PC-3 (cell line): ENCODE measurements around the gene GRIP1. TPM values are rescaled to one million over a fixed set of nuclear protein-coding genes. Genes with fewer than 3 reads are reported as not detected.

Experiments used
- ATAC-seq: fragments of 200-7000 bp; cut with Tn5 transposase; 2 replicates; pipeline ENCODE4 v1.9.1; 2020; ENCODE audit warnings: mild to moderate bottlenecking, moderate library complexity
- BruUV-seq: library from RNA; stranded (reverse); fragments of 400-500 nt; replicated peaks from 2 replicates; lab custom pipeline; 2021; lab: Mats Ljungman, UMichigan
- CTCF ChIA-PET: fragments of 300-600 bp; sonication (Branson Sonifier 250); formaldehyde crosslinking; loops from one replicate; lab custom pipeline; 2022; ENCODE audit warnings: antibody characterized with exemption; lab: Charles Lee
- POLR2A ChIA-PET: fragments of 300-600 bp; sonication (Branson Sonifier 250); formaldehyde crosslinking; loops from one replicate; lab custom pipeline; 2022; ENCODE audit warnings: antibody characterized with exemption; ENCODE audit not compliant: unreplicated experiment; lab: Charles Lee
- DNase-seq: peaks from one replicate; pipeline ENCODE4 v3.0.0-alpha.2; 2015
- H2AFZ ChIP-seq: fragments of 300-600 bp; sonication (generic); 2 replicates; pipeline ENCODE4 v1.6.0; 2016; ENCODE audit warnings: antibody characterized with exemption, low read length
- H3F3A ChIP-seq: fragments of 300-600 bp; sonication (generic); one replicate; pipeline ENCODE4 v1.6.0; 2017; ENCODE audit warnings: antibody characterized with exemption, low read length, control low read depth, mild to moderate bottlenecking; ENCODE audit not compliant: unreplicated experiment
- H3K27ac ChIP-seq: fragments of 300-600 bp; sonication (generic); 2 replicates; pipeline ENCODE4 v1.5.1; 2016; ENCODE audit warnings: mild to moderate bottlenecking, low read length
- H3K27me3 ChIP-seq: fragments of 300-600 bp; sonication (generic); 2 replicates; pipeline ENCODE4 v1.6.1; 2016; ENCODE audit warnings: low read length, mixed read lengths
- H3K36me3 ChIP-seq: fragments of 300-600 bp; sonication (generic); 2 replicates; pipeline ENCODE4 v1.6.1; 2016; ENCODE audit warnings: low read depth, mixed run types, low read length, mixed read lengths
- H3K4me1 ChIP-seq: fragments of 300-600 bp; sonication (generic); 2 replicates; pipeline ENCODE4 v1.5.1; 2016; ENCODE audit warnings: low read length; ENCODE audit not compliant: insufficient read depth
- H3K4me2 ChIP-seq: fragments of 300-600 bp; sonication (generic); 2 replicates; pipeline ENCODE4 v1.6.0; 2016; ENCODE audit warnings: low read length
- H3K4me3 ChIP-seq: fragments of 300-600 bp; sonication (generic); 2 replicates; pipeline ENCODE4 v1.5.1; 2016; ENCODE audit warnings: mild to moderate bottlenecking, low read length, mixed read lengths
- H3K79me2 ChIP-seq: fragments of 300-600 bp; sonication (generic); 2 replicates; pipeline ENCODE4 v1.6.1; 2017; ENCODE audit warnings: low read length, mixed read lengths
- H3K9ac ChIP-seq: fragments of 300-600 bp; sonication (generic); 2 replicates; pipeline ENCODE4 v1.6.0; 2016; ENCODE audit warnings: mild to moderate bottlenecking, low read length
- H3K9me2 ChIP-seq: fragments of 300-600 bp; sonication (generic); replicated peaks from 2 replicates; pipeline ENCODE4 v1.6.1; 2016; ENCODE audit warnings: mixed run types, low read length, mixed read lengths
- H3K9me3 ChIP-seq: fragments of 300-600 bp; sonication (generic); 2 replicates; pipeline ENCODE4 v1.6.1; 2016; ENCODE audit warnings: low read length, mixed read lengths
- H4K20me1 ChIP-seq: fragments of 300-600 bp; sonication (generic); 2 replicates; pipeline ENCODE4 v1.6.1; 2016; ENCODE audit warnings: low read length, mixed read lengths
- EZH2 ChIP-seq: fragments of 300-600 bp; sonication (generic); IDR thresholded peaks from one replicate; pipeline ENCODE4 v1.6.1; 2017; ENCODE audit warnings: antibody characterized with exemption, mild to moderate bottlenecking, low read length; ENCODE audit not compliant: unreplicated experiment
- intact Hi-C: fragments of 100-400 bp; cut with micrococcal nuclease; formaldehyde crosslinking; loops from 2 replicates; pipeline ENCODE4 v1.9.0; 2023
- total RNA-seq: library from RNA; depleted of rRNA; stranded (reverse); fragments of >200 nt; gene quantifications from 2 replicates; pipeline ENCODE4 v1.2.3, GENCODE V29; 2014
- TF ChIP-seq, protein P1 (sequence below): fragments of 300-600 bp; sonication (generic); conservative IDR thresholded peaks from 2 replicates; pipeline ENCODE4 v1.5.1; 2017; ENCODE audit warnings: antibody characterized with exemption, low read depth, mild to moderate bottlenecking, low read length

GRIP1 gene
- total RNA-seq, 1 experiment from 2014 or later: 2.0 TPM

DNA sequence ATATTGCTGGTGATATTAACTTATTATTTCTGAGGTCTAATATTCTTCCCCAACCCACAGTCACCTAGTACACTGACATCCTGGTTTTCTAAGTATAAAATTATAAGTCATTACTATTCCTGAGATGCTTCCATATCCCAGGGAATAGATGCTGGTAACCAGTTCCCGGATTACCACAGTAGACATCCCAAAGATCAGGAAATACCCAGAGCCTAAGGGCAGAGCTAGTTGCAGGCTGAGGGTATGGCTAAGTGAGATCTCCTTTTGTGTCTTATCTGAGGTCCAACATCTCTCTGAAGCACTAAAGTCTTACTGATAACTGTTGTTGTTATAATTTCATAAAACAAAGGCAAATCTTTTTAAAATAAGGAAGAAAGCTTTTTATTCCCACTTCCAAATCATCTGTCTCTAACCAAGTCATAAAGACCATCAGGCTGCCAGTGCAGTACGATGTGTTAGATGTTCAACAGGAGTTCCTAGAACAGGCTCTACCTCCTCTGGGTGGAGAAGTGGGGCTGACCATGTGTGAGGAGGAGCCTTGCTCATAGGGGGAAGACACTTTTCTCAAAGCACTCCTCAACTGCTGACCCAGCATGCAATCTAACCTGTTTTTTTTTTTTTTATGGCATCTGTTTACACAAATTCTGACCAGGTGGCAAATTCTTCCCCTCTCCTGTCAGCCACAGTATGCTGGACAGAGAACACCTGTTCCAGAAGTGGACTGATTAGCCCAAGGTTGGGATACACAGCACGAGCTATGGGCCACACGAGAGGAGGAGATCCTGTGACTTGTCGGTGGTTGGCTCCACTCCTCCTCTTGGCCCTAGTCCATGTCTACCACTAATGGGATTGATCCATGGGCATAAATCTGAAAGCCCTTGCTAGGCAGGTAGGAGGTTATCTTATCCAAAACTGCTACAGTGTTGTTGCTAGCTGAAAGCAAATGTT lies 16.1 kb upstream of the GRIP1 start:
- no peak overlapping the region for H3K27ac ChIP-seq
- no peaks in the 10 kb centered on the region for H4K20me1 ChIP-seq
- no peak overlapping the region for H3K4me2 ChIP-seq
- ChIA-PET CTCF (interaction anchor here (0.5 to 0.8 kb wide), 4 partner anchors 14 to 343 kb away, joined by 3 to 5 read pairs (median 3); no protein-coding TSS in a partner anchor), POLR2A (no interaction called here)
- no peaks in the 10 kb centered on the region for H3K9me3 ChIP-seq
- H3K79me2 ChIP-seq: no peaks in the 10 kb centered on the region
- H3K27me3 ChIP-seq: peaks cover 7% of the 10 kb centered on the region; the same call in 1 of the 2 replicates
- no peak overlapping the region for H3K4me3 ChIP-seq
- no peaks in the 10 kb centered on the region for H3K36me3 ChIP-seq
- no peaks in the 10 kb centered on the region for H3K9me2 ChIP-seq
- H3K4me1 ChIP-seq: no peaks in the 10 kb centered on the region
- intact Hi-C loops: loop anchor here (1.0 to 10.0 kb wide), 4 partner anchors 270 to 550 kb away; no protein-coding TSS in a partner anchor
- TF ChIP-seq EZH2: no peak
- TF ChIP-seq, protein P1, sequence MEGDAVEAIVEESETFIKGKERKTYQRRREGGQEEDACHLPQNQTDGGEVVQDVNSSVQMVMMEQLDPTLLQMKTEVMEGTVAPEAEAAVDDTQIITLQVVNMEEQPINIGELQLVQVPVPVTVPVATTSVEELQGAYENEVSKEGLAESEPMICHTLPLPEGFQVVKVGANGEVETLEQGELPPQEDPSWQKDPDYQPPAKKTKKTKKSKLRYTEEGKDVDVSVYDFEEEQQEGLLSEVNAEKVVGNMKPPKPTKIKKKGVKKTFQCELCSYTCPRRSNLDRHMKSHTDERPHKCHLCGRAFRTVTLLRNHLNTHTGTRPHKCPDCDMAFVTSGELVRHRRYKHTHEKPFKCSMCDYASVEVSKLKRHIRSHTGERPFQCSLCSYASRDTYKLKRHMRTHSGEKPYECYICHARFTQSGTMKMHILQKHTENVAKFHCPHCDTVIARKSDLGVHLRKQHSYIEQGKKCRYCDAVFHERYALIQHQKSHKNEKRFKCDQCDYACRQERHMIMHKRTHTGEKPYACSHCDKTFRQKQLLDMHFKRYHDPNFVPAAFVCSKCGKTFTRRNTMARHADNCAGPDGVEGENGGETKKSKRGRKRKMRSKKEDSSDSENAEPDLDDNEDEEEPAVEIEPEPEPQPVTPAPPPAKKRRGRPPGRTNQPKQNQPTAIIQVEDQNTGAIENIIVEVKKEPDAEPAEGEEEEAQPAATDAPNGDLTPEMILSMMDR: no peak
- ATAC-seq (no peak), DNase-seq (no peak)
- no TSS peak for BruUV-seq
- no peak overlapping the region for H3K9ac ChIP-seq
- H2AFZ ChIP-seq: no peak overlapping the region
- H3F3A ChIP-seq: no peaks in the 10 kb centered on the region

DNA sequence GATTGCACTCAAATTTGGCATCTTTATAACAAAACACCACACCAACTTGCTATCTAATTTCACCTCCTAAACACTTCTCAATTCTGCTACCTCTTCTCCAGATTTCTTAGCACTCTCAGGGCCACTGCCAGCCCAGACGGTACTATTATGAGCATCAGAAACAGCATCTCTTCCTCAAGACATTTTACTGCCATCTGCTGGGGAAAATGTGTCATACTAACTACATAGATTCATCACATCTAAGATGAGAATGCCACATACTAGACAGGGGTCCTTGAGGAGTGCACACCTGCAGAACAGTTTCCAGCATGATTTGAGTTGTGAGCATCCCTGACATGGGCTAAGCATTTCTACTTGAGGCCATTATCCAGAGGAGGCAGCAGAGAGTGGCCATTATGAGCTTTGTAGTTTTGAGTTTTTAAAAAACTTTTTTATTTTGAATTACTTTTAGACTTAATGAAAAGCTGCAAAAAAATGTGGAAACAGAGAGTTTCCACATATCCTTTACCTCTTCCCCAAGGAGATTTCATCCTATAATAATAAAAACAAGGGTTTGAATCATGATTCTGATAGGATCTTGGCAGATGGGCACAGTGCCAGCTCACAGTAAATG lies 15.1 kb upstream of the GRIP1 start:
- peak; percentile 93 for ATAC-seq
- BruUV-seq: no TSS peak
- POLR2A ChIA-PET: no interaction called here
- CTCF ChIA-PET: interaction anchor here (0.5 to 0.8 kb wide), 4 partner anchors 15 to 342 kb away, joined by 3 to 5 read pairs (median 3); no protein-coding TSS in a partner anchor
- Histone ChIP-seq H3K4me3 (no peak overlapping the region), H3F3A (no peaks in the 10 kb centered on the region), H4K20me1 (no peaks in the 10 kb centered on the region), H3K4me1 (no peaks in the 10 kb centered on the region), H3K27me3 (peaks cover 7% of the 10 kb centered on the region; the same call in 1 of the 2 replicates), H2AFZ (no peak overlapping the region), H3K79me2 (no peaks in the 10 kb centered on the region), H3K36me3 (no peaks in the 10 kb centered on the region), H3K9ac (no peak overlapping the region), H3K9me3 (no peaks in the 10 kb centered on the region), H3K27ac (no peak overlapping the region), H3K4me2 (no peak overlapping the region), H3K9me2 (no peaks in the 10 kb centered on the region)
- DNase-seq: peak; percentile 89
- TF ChIP-seq EZH2: no peak
- TF ChIP-seq, protein P1: peak; percentile 83
- intact Hi-C loops: loop anchor here (1.0 to 10.0 kb wide), 4 partner anchors 269 to 549 kb away; no protein-coding TSS in a partner anchor
